Skeletal muscle satellite cell (primary cell): ENCODE measurements around the gene SNAPC1.
"Not testable (repeated sequence)": the region's sequence is repeated elsewhere in the genome, so short reads cannot be mapped to it uniquely, and the experiment has no call there.

Source experiments
- H3K27me3 ChIP-seq: 2 replicates; pipeline ENCODE4 v1.7.0; 2013; ENCODE audit warnings: low read length; ENCODE audit not compliant: control insufficient read depth, insufficient read depth
- H3K36me3 ChIP-seq: 2 replicates; pipeline ENCODE4 v1.7.0; 2013; ENCODE audit warnings: mild to moderate bottlenecking, control low read depth, low read length; ENCODE audit not compliant: insufficient read depth
- H3K4me1 ChIP-seq: 2 replicates; pipeline ENCODE4 v1.7.0; 2013; ENCODE audit warnings: low read length; ENCODE audit not compliant: control insufficient read depth, insufficient read depth
- H3K4me2 ChIP-seq: 2 replicates; pipeline ENCODE4 v1.7.0; 2013; ENCODE audit warnings: mild to moderate bottlenecking, low read length
- H3K4me3 ChIP-seq: 2 replicates; pipeline ENCODE4 v1.7.0; 2013; ENCODE audit warnings: low read length
- H3K9ac ChIP-seq: 2 replicates; pipeline ENCODE4 v1.7.0; 2013; ENCODE audit warnings: mild to moderate bottlenecking, low read depth, low read length, moderate library complexity
- H3K9me3 ChIP-seq: replicated peaks from 2 replicates; pipeline ENCODE4 v1.7.0; 2013; ENCODE audit warnings: mild to moderate bottlenecking, control low read depth, low read length

The SNAPC1 gene

GRCh38 chr14:61751475-61751989, 10.7 kb upstream of the SNAPC1 start:
- Histone ChIP-seq H3K4me2 (peak overlapping the region; percentile 73), H3K9ac (peak overlapping the region; percentile 83), H3K4me1 (peaks cover 83% of the 10 kb centered on the region), H3K4me3 (peak overlapping the region; percentile 69), H3K36me3 (peaks cover 64% of the 10 kb centered on the region), H3K27me3 (no peaks in the 10 kb centered on the region), H3K9me3 (no peaks in the 10 kb centered on the region)

DNA sequence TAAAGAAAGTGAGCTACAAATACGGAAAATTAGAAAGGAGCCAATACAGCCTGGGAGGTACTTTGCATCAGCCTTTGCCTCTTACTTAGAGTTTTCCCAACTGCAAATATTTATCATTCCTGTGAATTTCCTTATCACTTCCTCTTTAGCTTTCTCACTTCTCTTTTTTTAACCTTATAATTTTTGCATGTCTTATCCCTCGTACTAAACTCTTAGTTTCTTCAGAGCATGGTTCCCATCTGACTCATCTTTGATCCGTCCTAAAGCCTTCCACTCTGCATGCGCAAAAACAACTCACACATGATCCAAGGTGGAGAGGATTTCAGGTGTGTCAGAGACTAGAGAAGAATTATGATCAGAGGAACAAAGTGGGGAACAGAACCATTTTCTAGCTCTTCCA, 9.6 kb upstream of the SNAPC1 start:
- Histone ChIP-seq H3K4me2 (no peak overlapping the region), H3K36me3 (peaks cover 53% of the 10 kb centered on the region), H3K4me3 (no peak overlapping the region), H3K9ac (peak overlapping the region; percentile 83), H3K4me1 (peaks cover 72% of the 10 kb centered on the region), H3K27me3 (no peaks in the 10 kb centered on the region), H3K9me3 (no peaks in the 10 kb centered on the region)

DNA sequence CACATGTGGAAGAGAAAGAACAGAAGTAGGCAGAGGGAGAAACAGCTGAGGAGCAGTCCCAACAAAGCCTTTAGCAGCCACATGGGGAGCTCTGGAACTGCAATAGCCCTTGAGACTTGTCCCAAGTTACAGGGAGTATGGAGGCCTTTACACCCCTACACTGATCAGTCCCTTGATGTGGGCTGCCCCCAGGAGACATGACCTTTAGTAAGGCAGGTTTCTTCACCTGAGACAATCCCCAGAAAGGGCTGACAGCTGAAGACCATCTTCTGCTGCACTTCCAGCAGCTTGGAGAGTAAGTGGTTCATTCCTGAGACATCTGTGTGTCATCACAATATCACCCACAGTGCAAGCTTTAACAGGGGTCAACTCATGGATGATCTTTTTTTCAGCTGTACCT, 8.6 kb upstream of the SNAPC1 start:
- H3K4me3 ChIP-seq = no peak overlapping the region
- H3K9me3 ChIP-seq = no peaks in the 10 kb centered on the region
- H3K9ac ChIP-seq = peak overlapping the region; percentile 61
- peaks cover 43% of the 10 kb centered on the region for H3K36me3 ChIP-seq
- no peak overlapping the region for H3K4me2 ChIP-seq
- H3K4me1 ChIP-seq = peaks cover 62% of the 10 kb centered on the region
- H3K27me3 ChIP-seq = no peaks in the 10 kb centered on the region

- Histone ChIP-seq H3K36me3 (peaks cover 32% of the 10 kb centered on the region), H3K27me3 (no peaks in the 10 kb centered on the region), H3K4me1 (peaks cover 53% of the 10 kb centered on the region), H3K4me2 (peak overlapping the region; percentile 11), H3K9ac (peak overlapping the region; percentile 61), H3K9me3 (no peaks in the 10 kb centered on the region), H3K4me3 (no peak overlapping the region)
Measured at GRCh38 chr14:61754627-61755381, 7.4 kb upstream of the SNAPC1 start.

DNA sequence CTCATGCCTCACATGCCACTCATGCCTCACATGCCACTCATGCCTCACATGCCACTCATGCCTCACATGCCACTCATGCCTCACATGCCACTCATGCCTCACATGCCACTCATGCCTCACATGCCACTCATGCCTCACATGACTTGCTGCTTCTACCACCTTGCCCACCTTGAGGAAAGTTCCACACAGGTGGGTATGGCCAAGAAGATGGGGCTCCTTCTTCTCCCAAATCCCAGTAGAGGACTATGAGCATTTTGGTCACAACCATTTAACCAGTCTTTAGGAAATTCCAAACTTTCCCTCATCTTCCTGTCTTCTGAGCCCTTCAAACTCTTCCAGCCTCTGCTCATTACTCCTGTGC, 6.9 kb upstream of the SNAPC1 start:
- not testable (repeated sequence) for H3K4me2 ChIP-seq, H3K27me3 ChIP-seq, H3K4me3 ChIP-seq, H3K9ac ChIP-seq, H3K9me3 ChIP-seq
- Histone ChIP-seq H3K36me3 (peaks cover 26% of the 10 kb centered on the region), H3K4me1 (peaks cover 50% of the 10 kb centered on the region)

GRCh38 chr14:61756135-61756534, 6.1 kb upstream of the SNAPC1 start:
- peaks cover 43% of the 10 kb centered on the region for H3K4me1 ChIP-seq

DNA sequence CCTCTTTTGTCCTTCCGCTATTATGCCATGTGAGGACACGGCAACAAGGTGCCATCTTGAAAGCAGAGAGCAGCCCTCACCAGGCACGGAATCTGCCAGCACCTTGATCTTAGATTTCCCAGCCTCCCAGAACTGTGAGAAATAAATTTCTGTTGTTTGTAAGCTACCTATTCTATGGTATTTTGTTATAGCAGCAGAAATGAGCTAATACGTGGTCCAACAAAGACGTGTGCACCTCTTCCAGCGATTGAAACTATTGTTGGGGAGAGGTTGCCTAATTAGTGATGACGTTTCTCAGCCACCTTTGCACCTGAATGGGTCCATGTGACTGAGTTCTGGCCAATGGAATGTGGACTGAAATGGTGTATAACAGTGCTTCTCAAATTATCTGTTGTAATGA, 2.3 kb upstream of the SNAPC1 start:
- Histone ChIP-seq H3K4me1 (peaks cover 13% of the 10 kb centered on the region), H3K36me3 (no peaks in the 10 kb centered on the region), H3K9ac (no peak overlapping the region), H3K9me3 (no peaks in the 10 kb centered on the region), H3K4me3 (no peak overlapping the region), H3K4me2 (no peak overlapping the region), H3K27me3 (no peaks in the 10 kb centered on the region)

More at GRCh38 chr14:61756135-61756534, 6.1 kb upstream of the SNAPC1 start:
- Histone ChIP-seq H3K36me3 (peaks cover 21% of the 10 kb centered on the region), H3K27me3 (no peaks in the 10 kb centered on the region), H3K4me3 (no peak overlapping the region), H3K4me2 (no peak overlapping the region), H3K9me3 (no peaks in the 10 kb centered on the region), H3K9ac (no peak overlapping the region)

GRCh38 chr14:61761557-61761956, 663 bp upstream of the SNAPC1 start:
- peak overlapping the region; percentile 84 for H3K4me2 ChIP-seq
- H3K9me3 ChIP-seq = no peaks in the 10 kb centered on the region
- peak overlapping the region; percentile 94 for H3K4me3 ChIP-seq
- no peaks in the 10 kb centered on the region for H3K27me3 ChIP-seq
- peaks cover 5% of the 10 kb centered on the region for H3K36me3 ChIP-seq
- peaks cover 18% of the 10 kb centered on the region for H3K4me1 ChIP-seq
- H3K9ac ChIP-seq = peak overlapping the region; percentile 94

DNA sequence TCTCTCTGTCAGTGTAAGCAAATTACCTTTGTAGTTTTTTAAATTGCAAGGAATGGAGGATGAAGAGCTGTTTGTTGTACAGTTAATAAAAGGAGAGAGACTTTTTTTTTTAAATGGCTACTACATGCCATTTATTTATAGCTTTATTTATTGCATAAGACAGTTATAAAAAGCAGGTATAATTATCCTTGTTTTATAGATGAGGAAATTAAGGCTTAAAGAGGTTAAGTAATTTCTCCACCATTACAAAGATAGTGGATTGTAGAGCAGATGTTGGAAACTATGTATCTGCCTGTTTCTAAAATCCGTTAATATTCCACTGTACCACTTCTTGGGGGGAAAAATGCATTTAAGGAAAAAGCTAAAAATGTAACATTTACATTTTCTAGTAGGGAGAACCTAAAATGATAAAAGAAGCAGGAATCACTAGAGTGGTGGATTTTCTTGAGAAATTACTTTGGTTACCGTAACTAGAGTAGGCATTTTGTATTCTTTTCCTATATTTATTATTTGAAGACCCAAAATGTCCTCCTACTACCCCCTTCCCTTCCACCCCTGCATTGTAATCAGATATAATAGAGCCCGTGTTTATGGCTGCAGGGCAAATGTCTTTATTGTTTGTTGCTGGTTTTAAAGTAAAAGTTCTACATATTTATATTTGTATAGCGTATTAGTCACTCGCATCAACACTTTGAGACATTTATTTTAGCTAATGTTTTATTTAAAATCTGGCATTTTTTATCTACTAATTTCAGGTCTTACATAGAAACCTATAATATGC, 2.3 kb downstream of the SNAPC1 start:
- Histone ChIP-seq H3K9ac (peak overlapping the region; percentile 94), H3K36me3 (peaks cover 23% of the 10 kb centered on the region), H3K4me3 (peak overlapping the region; percentile 94), H3K27me3 (no peaks in the 10 kb centered on the region), H3K4me2 (peak overlapping the region; percentile 93), H3K9me3 (no peaks in the 10 kb centered on the region), H3K4me1 (peaks cover 20% of the 10 kb centered on the region)

DNA sequence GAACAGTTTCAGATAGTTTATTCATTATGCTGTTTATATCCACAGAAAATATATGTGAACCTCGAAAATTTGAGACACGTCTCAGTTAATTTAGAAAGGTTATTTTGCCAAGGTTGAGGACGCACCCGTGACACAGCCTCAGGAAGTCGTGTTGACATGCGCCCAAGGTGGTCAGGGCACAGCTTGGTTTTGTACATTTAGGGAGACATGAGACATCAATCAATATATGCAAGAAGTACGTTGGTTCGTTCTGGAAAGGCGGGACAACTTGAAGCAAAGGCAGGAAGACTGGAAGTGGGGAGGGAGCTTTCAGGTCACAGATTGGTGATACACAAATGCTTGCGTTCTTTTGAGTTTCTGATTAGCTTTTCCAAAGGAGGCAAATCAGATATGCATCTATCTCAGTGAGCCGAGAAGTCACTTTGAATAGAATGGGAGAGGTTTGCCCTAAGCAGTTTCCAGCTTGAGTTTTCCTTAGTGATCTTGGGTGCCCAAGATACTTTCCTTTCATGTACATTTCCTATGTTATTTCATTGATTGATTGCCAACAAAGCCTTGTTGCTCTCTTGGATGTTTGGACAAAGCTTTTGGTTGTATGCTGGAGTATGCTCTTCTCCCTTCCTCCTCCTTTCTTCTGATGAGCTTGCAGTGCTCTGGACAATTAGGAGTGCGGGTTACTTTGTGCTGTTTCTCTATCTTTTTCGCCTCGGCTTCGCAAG, 3.2 kb downstream of the SNAPC1 start:
- peak overlapping the region; percentile 59 for H3K9ac ChIP-seq
- H3K4me2 ChIP-seq = peak overlapping the region; percentile 93
- H3K36me3 ChIP-seq = peaks cover 31% of the 10 kb centered on the region
- no peaks in the 10 kb centered on the region for H3K9me3 ChIP-seq
- peak overlapping the region; percentile 94 for H3K4me3 ChIP-seq
- H3K27me3 ChIP-seq = no peaks in the 10 kb centered on the region
- H3K4me1 ChIP-seq = peaks cover 20% of the 10 kb centered on the region

- Histone ChIP-seq H3K4me3 (peak overlapping the region; percentile 94), H3K9me3 (no peaks in the 10 kb centered on the region), H3K36me3 (peaks cover 38% of the 10 kb centered on the region), H3K27me3 (no peaks in the 10 kb centered on the region), H3K4me1 (peaks cover 20% of the 10 kb centered on the region), H3K4me2 (peak overlapping the region; percentile 93), H3K9ac (peak overlapping the region; percentile 59)
Measured at GRCh38 chr14:61766151-61766550, 3.9 kb downstream of the SNAPC1 start.
